NCI-H345 (cell line): Measurements from ENCODE around the gene SPAG6.

Experiments
- DNase-seq: peaks from one replicate; lab custom pipeline; 2025; lab: John Stamatoyannopoulos, UW

Gene SPAG6

GRCh38 chr10:22321924-22322640, 23.2 kb upstream of the SPAG6 start:
- DNase-seq, result no peak

- DNase-seq, result no peak
Observed at GRCh38 chr10:22322641-22323160, 22.6 kb upstream of the SPAG6 start.

GRCh38 chr10:22323538-22324305, 21.6 kb upstream of the SPAG6 start:
- DNase-seq, result no peak

- no peak for DNase-seq
Observed at GRCh38 chr10:22324413-22324812, 20.9 kb upstream of the SPAG6 start.

- no peak for DNase-seq
Observed at GRCh38 chr10:22324893-22325271, 20.4 kb upstream of the SPAG6 start.

- peak; percentile 73 for DNase-seq
Observed at GRCh38 chr10:22325272-22326144, 19.8 kb upstream of the SPAG6 start.

- DNase-seq, result no peak
Observed at GRCh38 chr10:22326145-22326702, 19.1 kb upstream of the SPAG6 start.

- no peak for DNase-seq
Observed at GRCh38 chr10:22329150-22329549, 16.1 kb upstream of the SPAG6 start.

- DNase-seq, result no peak
Observed at GRCh38 chr10:22332116-22332692, 13.1 kb upstream of the SPAG6 start.

GRCh38 chr10:22333167-22333974, 11.9 kb upstream of the SPAG6 start:
- no peak for DNase-seq

- DNase-seq, result no peak
Observed at GRCh38 chr10:22333975-22334282, 11.4 kb upstream of the SPAG6 start.

- DNase-seq, result no peak
Observed at GRCh38 chr10:22334414-22335172, 10.7 kb upstream of the SPAG6 start.

GRCh38 chr10:22335173-22335933, 9.9 kb upstream of the SPAG6 start:
- DNase-seq, result no peak

GRCh38 chr10:22338185-22338900, 7.0 kb upstream of the SPAG6 start:
- no peak for DNase-seq

- no peak for DNase-seq
Observed at GRCh38 chr10:22338931-22339330, 6.4 kb upstream of the SPAG6 start.

- DNase-seq, result no peak
Observed at GRCh38 chr10:22339761-22340328, 5.5 kb upstream of the SPAG6 start.

- peak; percentile 68 for DNase-seq
Observed at GRCh38 chr10:22340329-22341189, 4.7 kb upstream of the SPAG6 start.
